Measurements from ENCODE around the gene DNM2.

DNM2 gene

DNA sequence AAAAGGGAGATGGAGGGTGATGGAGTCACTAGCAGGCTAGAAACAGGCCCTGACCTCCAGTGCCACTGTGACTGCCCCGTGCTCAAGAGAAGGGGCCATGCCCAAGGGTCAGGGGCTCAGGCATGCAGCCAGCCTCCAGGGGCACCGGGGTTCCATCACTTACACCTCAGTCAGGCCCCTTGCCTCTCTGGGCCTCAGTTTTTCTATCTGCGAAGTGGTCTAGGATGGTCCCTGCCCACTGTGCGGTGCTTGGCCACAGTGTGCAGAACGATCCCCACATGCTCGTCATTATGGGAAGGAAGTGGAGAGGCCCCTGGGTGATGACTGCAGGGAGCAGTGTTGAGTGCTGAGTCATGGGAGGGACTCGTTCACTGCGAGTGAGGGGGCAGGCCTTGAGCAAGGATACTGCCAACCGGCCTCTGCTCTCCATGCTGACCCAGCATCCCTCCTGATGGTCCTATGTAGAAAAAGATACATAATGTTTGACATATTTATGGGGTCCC lies 95.1 kb downstream of the DNM2 start:
- TF ChIP-seq, protein P1, sequence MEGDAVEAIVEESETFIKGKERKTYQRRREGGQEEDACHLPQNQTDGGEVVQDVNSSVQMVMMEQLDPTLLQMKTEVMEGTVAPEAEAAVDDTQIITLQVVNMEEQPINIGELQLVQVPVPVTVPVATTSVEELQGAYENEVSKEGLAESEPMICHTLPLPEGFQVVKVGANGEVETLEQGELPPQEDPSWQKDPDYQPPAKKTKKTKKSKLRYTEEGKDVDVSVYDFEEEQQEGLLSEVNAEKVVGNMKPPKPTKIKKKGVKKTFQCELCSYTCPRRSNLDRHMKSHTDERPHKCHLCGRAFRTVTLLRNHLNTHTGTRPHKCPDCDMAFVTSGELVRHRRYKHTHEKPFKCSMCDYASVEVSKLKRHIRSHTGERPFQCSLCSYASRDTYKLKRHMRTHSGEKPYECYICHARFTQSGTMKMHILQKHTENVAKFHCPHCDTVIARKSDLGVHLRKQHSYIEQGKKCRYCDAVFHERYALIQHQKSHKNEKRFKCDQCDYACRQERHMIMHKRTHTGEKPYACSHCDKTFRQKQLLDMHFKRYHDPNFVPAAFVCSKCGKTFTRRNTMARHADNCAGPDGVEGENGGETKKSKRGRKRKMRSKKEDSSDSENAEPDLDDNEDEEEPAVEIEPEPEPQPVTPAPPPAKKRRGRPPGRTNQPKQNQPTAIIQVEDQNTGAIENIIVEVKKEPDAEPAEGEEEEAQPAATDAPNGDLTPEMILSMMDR (IDR thresholded peaks at IDR 0.05; ENCODE audit: extremely low read depth, insufficient read depth, missing control alignments), result no peak
- in situ Hi-C loops (cut with MboI; ENCODE audit: low pct_unique_long_range_greater_than_20kb, low sequenced_read_pairs, unreplicated experiment), result no loop called here
- no peak for DNase-seq (ENCODE audit: low spot score)

DNA sequence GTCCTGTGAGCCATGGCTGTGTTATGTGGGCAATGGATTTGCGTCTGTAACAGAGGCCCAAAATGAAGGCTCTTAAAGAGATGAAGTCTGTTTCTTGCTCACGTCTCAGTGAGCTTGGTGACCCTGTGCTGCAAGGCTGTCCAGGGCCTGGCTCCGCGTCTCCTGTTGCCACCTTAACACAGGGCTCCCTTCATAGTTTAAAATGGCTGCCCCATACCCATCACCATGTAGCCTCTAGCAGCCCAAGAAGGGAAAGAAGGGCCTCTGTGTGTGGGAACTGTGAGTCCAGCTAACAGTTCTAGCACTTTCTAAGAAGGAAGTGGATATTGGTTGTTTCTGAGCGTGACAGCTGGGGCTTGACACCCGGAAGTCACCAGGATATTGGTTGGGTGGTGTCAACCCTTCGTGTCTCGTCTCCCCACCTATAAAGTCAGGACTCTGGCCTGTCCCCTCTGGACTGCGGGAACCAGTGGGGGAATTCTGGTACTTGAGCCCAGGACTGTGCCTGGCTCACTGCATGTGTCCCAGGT lies 97.2 kb downstream of the DNM2 start:
- no peak for DNase-seq (ENCODE audit: low spot score)
- TF ChIP-seq, protein P1 (IDR thresholded peaks at IDR 0.05; ENCODE audit: extremely low read depth, insufficient read depth, missing control alignments), result no peak
- in situ Hi-C loops (cut with MboI; ENCODE audit: low pct_unique_long_range_greater_than_20kb, low sequenced_read_pairs, unreplicated experiment), result no loop called here

DNA sequence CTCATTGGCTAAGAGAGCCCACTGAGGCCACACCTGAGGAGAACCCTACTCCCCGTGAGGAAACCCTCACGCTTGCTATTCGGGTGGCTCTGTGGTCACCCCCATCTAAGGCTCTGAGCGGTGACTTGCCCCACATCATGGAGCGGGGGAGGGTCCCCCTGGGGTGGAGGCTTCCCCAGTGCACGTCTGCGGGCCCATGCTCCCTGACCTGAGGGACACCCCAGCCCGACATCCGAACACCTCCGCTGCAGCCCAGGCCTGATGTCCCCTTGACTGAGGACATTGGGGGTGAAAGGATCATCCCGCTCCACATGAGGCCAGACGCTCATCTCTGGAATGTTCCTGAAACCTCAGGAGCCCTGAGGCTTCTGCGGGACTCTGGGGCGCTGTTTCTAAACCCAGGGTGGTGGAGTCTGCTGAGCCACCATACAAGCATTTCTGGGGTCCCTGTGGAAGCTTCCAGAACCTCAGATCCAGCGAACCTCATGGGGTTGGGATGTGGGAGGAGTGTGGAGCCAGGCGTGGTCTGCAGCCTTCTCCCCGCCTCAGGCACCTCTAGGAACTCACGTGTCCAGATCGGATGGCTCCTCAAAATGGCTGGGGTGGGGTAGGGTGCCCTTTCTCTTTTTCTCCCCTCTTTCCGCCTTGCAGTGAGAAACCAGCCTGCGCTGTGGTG lies 98.2 kb downstream of the DNM2 start:
- TF ChIP-seq, protein P1 (IDR thresholded peaks at IDR 0.05; ENCODE audit: extremely low read depth, insufficient read depth, missing control alignments), result no peak
- in situ Hi-C loops (cut with MboI; ENCODE audit: low pct_unique_long_range_greater_than_20kb, low sequenced_read_pairs, unreplicated experiment), result no loop called here
- DNase-seq (ENCODE audit: low spot score), result no peak

DNA sequence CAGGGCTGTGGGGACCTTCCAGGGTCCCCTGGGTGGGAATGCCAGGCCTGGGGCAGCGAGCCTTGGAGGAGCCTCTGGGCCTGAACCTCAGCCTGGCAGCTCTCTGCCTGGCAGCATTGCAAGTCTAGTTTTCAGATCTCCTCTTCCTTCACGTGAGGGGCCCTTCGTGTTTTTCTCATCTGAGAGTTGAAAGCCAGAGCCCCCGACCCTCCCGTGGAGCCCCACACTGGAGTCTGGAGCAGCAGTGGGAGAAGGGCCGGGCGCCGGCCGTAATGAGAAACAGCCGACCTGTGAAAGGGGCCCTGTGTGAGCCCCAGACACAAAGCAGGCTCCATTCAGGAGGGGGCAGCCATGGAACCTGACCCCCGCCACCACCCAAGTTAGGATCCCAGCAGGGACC lies 98.8 kb downstream of the DNM2 start:
- no peak for DNase-seq (ENCODE audit: low spot score)
- in situ Hi-C loops (cut with MboI; ENCODE audit: low pct_unique_long_range_greater_than_20kb, low sequenced_read_pairs, unreplicated experiment), result no loop called here

DNA sequence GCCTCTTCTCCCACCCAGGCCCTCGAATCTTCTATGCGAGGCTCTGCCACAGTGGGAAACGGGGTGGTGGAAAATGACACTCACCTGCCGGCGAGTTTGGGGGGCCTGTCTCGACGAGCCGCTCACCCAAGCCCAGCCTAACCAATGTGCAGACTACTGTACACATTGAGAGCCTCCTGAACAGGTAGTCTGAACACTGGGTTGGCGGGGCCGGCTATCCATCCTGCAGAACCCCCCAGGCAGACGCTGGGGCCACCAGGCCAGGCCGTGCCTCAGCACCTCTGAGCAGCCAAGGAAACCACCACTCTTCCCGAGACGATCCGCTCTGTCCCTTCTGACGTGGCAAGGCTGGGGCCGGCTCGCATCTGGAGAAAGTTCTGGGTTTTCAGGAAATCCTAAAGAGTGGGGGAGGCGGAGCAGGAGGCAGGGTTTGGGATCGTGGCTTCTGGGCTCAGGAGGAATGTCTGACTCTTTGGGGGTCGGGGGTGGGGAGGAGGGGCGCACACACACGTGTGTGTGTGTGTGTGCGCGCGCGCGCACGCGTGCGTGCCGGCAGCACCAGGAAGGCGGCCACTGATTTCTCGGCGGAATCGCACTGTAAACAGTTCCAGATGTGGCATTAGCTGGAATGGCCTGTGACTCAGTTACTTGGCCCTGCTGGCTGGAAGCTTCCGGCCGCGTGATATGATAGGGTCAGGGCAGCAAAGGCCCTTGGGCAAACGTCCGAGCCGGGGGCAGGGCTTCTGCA lies 99.6 kb downstream of the DNM2 start:
- no peak for DNase-seq (ENCODE audit: low spot score)
- in situ Hi-C loops (cut with MboI; ENCODE audit: low pct_unique_long_range_greater_than_20kb, low sequenced_read_pairs, unreplicated experiment), result no loop called here
- TF ChIP-seq, protein P1 (IDR thresholded peaks at IDR 0.05; ENCODE audit: extremely low read depth, insufficient read depth, missing control alignments), result no peak

More for the DNA sequence above, 98.8 kb downstream of the DNM2 start:
- TF ChIP-seq, protein P1 (IDR thresholded peaks at IDR 0.05; ENCODE audit: extremely low read depth, insufficient read depth, missing control alignments), result no peak

DNA sequence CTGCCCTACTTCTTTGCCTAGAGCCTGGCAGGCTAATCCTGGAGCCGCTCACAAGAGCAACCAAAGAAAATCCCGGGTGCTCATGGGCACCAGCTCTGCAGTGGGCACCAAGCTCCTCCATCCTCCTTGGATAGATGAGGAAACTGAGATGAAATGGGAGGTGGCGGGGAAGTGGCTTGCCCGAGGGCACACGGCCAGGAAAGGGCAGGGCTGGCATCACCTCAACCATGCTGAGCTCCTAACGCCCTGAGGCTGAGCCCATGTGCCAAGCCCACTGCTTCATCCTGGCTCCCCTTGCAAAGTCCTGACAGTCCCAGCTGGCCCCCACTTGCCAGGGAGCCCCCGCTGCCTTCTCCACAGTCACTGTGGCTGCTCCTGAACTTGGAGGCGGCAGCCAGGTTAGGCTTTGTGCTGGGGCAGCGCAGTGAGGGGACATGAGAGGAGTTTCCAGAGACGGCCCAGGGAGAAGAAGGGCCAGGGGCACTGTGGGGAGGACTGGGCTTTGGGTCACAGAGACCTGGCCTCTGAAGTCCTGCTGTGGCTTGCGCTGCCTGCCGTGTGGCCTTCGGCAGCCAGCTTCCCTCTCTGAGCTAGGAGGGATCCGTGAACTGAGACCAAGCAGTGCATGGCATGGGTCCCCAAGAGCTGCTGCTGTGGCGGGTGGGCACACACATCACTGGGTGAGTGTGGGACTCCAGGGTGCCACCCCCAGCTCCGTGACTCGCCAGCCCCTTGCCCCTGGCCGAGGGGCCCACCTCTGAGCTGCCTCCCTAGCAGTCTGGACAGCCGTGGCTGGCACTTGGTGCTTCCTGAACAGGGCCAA lies 100.6 kb downstream of the DNM2 start:
- in situ Hi-C loops (cut with MboI; ENCODE audit: low pct_unique_long_range_greater_than_20kb, low sequenced_read_pairs, unreplicated experiment), result no loop called here
- TF ChIP-seq, protein P1 (IDR thresholded peaks at IDR 0.05; ENCODE audit: extremely low read depth, insufficient read depth, missing control alignments), result no peak
- DNase-seq (ENCODE audit: low spot score), result no peak

Measured in GM13977 (cell line).